ENCODE measurements around the gene TWIST2. TPM values are rescaled to one million over a fixed set of nuclear protein-coding genes. Genes with fewer than 3 reads are reported as not detected.

TWIST2 gene
- total and polyA plus RNA-seq, 7 donors, result 0.58 to 1.2 (median 0.90) TPM

GRCh38 chr2:238922435-238922834, 74.5 kb downstream of the TWIST2 start:
- Histone ChIP-seq H3K4me1 (no peaks in the 10 kb centered on the region), H3K9me3 (no peaks in the 10 kb centered on the region), H3K36me3 (ENCODE audit: insufficient read depth in 1 of 2, low read depth in 1 of 2) (no peaks in the 10 kb centered on the region), H3K27me3 (ENCODE audit: insufficient read depth in 3 of 3, low read length in 2 of 3) (peaks cover 3 to 23% (median 6%) of the 10 kb centered on the region in 3 donors), H3K27ac (no peak overlapping the region), H3K4me3 (no peak overlapping the region)
- DNase-seq, result no peak
- ATAC-seq, result no peak
- WGBS, 3 donors, result 62 to 68% (median 65%) methylated on average over 9 of the region's 9 CpGs
- TF ChIP-seq CTCF (IDR thresholded peaks at IDR 0.05), result no peak
- intact Hi-C loops (cut with DNase I), result no loop called here

- WGBS, 3 donors, result 81 to 84% (median 83%) methylated on average over 14 of the region's 14 CpGs
- DNase-seq, result no peak
- ATAC-seq, result no peak
- no peaks in the 10 kb centered on the region for H3K9me3 ChIP-seq
- no peaks in the 10 kb centered on the region for H3K36me3 ChIP-seq (ENCODE audit: insufficient read depth in 1 of 2, low read depth in 1 of 2)
- peaks cover 3 to 23% (median 6%) of the 10 kb centered on the region in 3 donors for H3K27me3 ChIP-seq (ENCODE audit: insufficient read depth in 3 of 3, low read length in 2 of 3)
- peaks cover 5% of the 10 kb centered on the region for H3K4me1 ChIP-seq
- intact Hi-C loops (cut with DNase I), result no loop called here
- H3K27ac ChIP-seq, result no peak overlapping the region
- no peak for TF ChIP-seq CTCF (IDR thresholded peaks at IDR 0.05)
- no peak overlapping the region for H3K4me3 ChIP-seq
These were observed 76.1 kb downstream of the TWIST2 start for GRCh38 chr2:238924032-238924431.

DNA sequence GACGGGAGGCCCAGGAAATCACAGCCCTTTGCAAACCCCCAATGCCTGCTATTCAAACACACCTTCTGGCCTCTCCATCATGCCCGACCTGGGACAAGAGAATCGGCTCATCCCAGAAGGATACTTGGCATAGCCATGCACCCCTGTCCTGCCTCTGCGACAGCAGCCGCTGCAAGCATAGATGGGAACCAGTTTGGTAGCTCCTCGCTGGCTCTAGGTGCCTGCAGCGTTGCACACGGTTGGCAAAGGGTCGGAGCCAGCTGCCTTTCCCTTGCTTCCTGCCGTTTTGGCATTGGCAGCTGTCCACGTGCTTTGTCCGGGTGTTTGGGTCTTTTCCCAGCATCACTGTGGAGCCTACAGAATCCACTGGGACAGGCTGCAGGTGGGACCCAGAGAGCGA, 76.9 kb downstream of the TWIST2 start:
- DNase-seq, result no peak
- no peak overlapping the region for H3K27ac ChIP-seq
- no peak for ATAC-seq
- H3K4me1 ChIP-seq, result peaks cover 5% of the 10 kb centered on the region
- peaks cover 3 to 24% (median 6%) of the 10 kb centered on the region in 3 donors for H3K27me3 ChIP-seq (ENCODE audit: insufficient read depth in 3 of 3, low read length in 2 of 3)
- no peaks in the 10 kb centered on the region for H3K36me3 ChIP-seq (ENCODE audit: insufficient read depth in 1 of 2, low read depth in 1 of 2)
- no peak for TF ChIP-seq CTCF (IDR thresholded peaks at IDR 0.05)
- intact Hi-C loops (cut with DNase I), result no loop called here
- 31 to 36% (median 32%) methylated on average over 13 of the region's 13 CpGs for WGBS, 3 donors
- H3K4me3 ChIP-seq, result no peak overlapping the region
- H3K9me3 ChIP-seq, result no peaks in the 10 kb centered on the region

DNA sequence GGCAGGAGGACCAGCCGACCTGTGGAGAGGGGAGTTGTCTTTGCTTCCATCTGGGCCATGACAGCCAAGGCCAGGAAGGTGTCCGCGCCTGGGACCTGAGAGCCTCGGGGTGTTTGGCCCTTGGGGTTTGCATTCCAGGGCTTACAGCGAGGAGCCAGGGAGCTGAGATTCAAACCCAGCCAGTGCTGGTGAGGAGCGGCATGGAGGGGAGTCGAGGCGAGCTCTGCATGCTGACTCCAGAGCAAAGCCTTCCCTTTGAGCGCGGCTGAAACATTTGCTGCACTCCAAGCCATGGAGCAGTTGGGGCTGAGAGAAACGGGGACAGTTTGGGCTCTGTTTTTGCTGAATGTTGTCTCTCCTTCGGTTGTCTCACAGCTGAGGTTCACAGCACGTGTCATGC, 77.4 kb downstream of the TWIST2 start:
- H3K36me3 ChIP-seq (ENCODE audit: insufficient read depth in 1 of 2, low read depth in 1 of 2), result no peaks in the 10 kb centered on the region
- peaks cover 5% of the 10 kb centered on the region for H3K4me1 ChIP-seq
- WGBS, 3 donors, result 77 to 83% (median 80%) methylated on average over 13 of the region's 13 CpGs
- H3K9me3 ChIP-seq, result no peaks in the 10 kb centered on the region
- no peak for TF ChIP-seq CTCF (IDR thresholded peaks at IDR 0.05)
- no peak overlapping the region for H3K4me3 ChIP-seq
- no peak for ATAC-seq
- intact Hi-C loops (cut with DNase I), result no loop called here
- peaks cover 3 to 29% (median 6%) of the 10 kb centered on the region in 3 donors for H3K27me3 ChIP-seq (ENCODE audit: insufficient read depth in 3 of 3, low read length in 2 of 3)
- no peak for DNase-seq
- H3K27ac ChIP-seq, result no peak overlapping the region

DNA sequence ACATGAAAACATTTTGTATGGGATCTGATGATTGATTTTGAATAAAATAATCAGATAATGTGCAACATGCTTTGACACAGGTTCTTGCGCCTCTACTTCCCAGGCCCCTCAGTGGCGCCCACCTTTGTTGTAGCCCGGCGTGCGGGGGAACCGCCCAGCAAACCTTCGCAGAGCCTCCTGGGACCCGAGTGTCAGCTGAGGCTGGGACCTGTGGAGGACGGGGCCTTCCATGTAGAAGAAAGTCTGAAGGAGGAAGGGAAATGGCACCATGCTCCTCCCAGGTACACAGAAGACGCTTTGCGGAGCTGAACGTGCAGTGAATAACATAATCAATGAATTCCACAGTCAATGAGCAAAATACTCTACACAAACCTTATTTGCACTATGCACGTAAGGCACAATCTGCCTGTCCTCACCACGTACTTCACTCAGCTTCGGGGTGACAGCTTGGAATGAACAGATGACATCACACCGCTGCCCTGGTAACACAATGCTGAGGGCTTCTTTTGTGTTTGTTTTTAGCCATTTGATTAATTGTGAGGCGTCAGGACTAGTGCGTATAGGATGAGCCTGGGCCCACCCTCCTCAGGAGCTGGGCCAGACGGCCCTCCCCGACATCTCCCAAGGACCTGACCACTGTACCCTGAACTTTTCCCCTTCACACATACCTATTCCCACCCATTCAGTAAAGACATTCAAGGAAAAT, 78.1 kb downstream of the TWIST2 start:
- Histone ChIP-seq H3K4me3 (no peak overlapping the region), H3K27ac (no peak overlapping the region), H3K36me3 (ENCODE audit: insufficient read depth in 1 of 2, low read depth in 1 of 2) (no peaks in the 10 kb centered on the region), H3K9me3 (no peaks in the 10 kb centered on the region), H3K4me1 (peaks cover 5% of the 10 kb centered on the region), H3K27me3 (ENCODE audit: insufficient read depth in 3 of 3, low read length in 2 of 3) (peaks cover 3 to 32% (median 6%) of the 10 kb centered on the region in 3 donors)
- intact Hi-C loops (cut with DNase I), result no loop called here
- DNase-seq (no peak), ATAC-seq (no peak)
- no peak for TF ChIP-seq CTCF (IDR thresholded peaks at IDR 0.05)
- 85 to 92% (median 89%) methylated on average over 20 of the region's 20 CpGs for WGBS, 3 donors
